Measurements from ENCODE around the gene COX7A2L.

DNA sequence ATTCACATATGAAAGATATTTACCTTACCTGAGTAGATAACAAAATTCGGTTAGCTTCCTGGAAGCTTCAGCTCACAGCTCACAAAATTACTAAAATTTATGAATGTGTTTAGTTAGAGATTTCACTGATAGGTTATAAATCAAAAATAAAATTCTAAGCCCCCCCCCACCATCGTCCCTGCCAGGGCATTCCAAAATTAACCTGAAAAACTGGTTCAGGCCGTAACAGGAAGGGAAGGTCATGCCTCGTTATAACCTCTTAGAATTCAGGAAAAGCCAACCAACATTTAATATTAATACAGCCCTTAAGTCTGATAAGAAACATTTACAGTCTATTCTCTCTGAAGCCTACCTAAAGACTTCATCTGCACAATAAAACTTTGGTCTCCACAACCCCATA lies 48.9 kb downstream of the COX7A2L start:
- TF ChIP-seq SP1 (IDR thresholded peaks at IDR 0.05) (no peak), REST (IDR thresholded peaks at IDR 0.05) (no peak), GABPA (IDR thresholded peaks at IDR 0.05 in 1 of 2, conservative IDR thresholded peaks at IDR 0.05 in 1 of 2) (no peak), RXRA (IDR thresholded peaks at IDR 0.05) (no peak), RAD21 (IDR thresholded peaks at IDR 0.05) (no peak), JUND (IDR thresholded peaks at IDR 0.05) (no peak), FOXA1 (IDR thresholded peaks at IDR 0.05) (no peak)
- TF ChIP-seq, protein P1, sequence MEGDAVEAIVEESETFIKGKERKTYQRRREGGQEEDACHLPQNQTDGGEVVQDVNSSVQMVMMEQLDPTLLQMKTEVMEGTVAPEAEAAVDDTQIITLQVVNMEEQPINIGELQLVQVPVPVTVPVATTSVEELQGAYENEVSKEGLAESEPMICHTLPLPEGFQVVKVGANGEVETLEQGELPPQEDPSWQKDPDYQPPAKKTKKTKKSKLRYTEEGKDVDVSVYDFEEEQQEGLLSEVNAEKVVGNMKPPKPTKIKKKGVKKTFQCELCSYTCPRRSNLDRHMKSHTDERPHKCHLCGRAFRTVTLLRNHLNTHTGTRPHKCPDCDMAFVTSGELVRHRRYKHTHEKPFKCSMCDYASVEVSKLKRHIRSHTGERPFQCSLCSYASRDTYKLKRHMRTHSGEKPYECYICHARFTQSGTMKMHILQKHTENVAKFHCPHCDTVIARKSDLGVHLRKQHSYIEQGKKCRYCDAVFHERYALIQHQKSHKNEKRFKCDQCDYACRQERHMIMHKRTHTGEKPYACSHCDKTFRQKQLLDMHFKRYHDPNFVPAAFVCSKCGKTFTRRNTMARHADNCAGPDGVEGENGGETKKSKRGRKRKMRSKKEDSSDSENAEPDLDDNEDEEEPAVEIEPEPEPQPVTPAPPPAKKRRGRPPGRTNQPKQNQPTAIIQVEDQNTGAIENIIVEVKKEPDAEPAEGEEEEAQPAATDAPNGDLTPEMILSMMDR (IDR thresholded peaks at IDR 0.05; ENCODE audit: low read depth, low read length, missing input control), result no peak
- TF ChIP-seq, protein P2, sequence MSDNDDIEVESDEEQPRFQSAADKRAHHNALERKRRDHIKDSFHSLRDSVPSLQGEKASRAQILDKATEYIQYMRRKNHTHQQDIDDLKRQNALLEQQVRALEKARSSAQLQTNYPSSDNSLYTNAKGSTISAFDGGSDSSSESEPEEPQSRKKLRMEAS (IDR thresholded peaks at IDR 0.05), result no peak
